ENCODE results near the gene BCAR1.

Gene BCAR1

GRCh38 chr16:75239542-75240122, 11.8 kb downstream of the BCAR1 start:
- no peak for DNase-seq (ENCODE audit: low read depth in 2 of 2)

GRCh38 chr16:75238853-75239541, 12.4 kb downstream of the BCAR1 start:
- DNase-seq (ENCODE audit: low read depth in 2 of 2) = no peak

GRCh38 chr16:75238132-75238852, 13.1 kb downstream of the BCAR1 start:
- no peak for DNase-seq (ENCODE audit: low read depth in 2 of 2)

GRCh38 chr16:75237398-75238131, 13.9 kb downstream of the BCAR1 start:
- no peak for DNase-seq (ENCODE audit: low read depth in 2 of 2)

- no peak for DNase-seq (ENCODE audit: low read depth in 2 of 2)
These were observed 14.6 kb downstream of the BCAR1 start for GRCh38 chr16:75236736-75237397.

GRCh38 chr16:75236232-75236631, 15.2 kb downstream of the BCAR1 start:
- DNase-seq (ENCODE audit: low read depth in 2 of 2) = no peak

GRCh38 chr16:75235721-75236193, 15.7 kb downstream of the BCAR1 start:
- no peak for DNase-seq (ENCODE audit: low read depth in 2 of 2)

GRCh38 chr16:75234856-75235696, 16.3 kb downstream of the BCAR1 start:
- no peak for DNase-seq (ENCODE audit: low read depth in 2 of 2)

GRCh38 chr16:75233611-75233938, 17.8 kb downstream of the BCAR1 start:
- DNase-seq (ENCODE audit: low read depth in 2 of 2) = no peak

GRCh38 chr16:75231570-75231969, 19.9 kb downstream of the BCAR1 start:
- no peak for DNase-seq (ENCODE audit: low read depth in 2 of 2)

GRCh38 chr16:75230471-75231110, 20.8 kb downstream of the BCAR1 start:
- DNase-seq (ENCODE audit: low read depth in 2 of 2) = no peak

GRCh38 chr16:75229172-75230031, 22.0 kb downstream of the BCAR1 start:
- no peak for DNase-seq (ENCODE audit: low read depth in 2 of 2)

GRCh38 chr16:75228143-75228976, 23.1 kb downstream of the BCAR1 start:
- DNase-seq (ENCODE audit: low read depth in 2 of 2) = no peak

GRCh38 chr16:75227361-75228142, 23.9 kb downstream of the BCAR1 start:
- no peak for DNase-seq (ENCODE audit: low read depth in 2 of 2)

GRCh38 chr16:75226550-75227360, 24.7 kb downstream of the BCAR1 start:
- no peak for DNase-seq (ENCODE audit: low read depth in 2 of 2)

GRCh38 chr16:75225678-75226515, 25.5 kb downstream of the BCAR1 start:
- DNase-seq (ENCODE audit: low read depth in 2 of 2) = no peak

All from stimulated activated CD8-positive, alpha-beta memory T cell treated with anti-CD3 and anti-CD28 coated beads, Interleukin-7, amount 100 ng/mL, for 1 hour (primary cell).